ENCODE results near the gene SLC6A19. TPM values are rescaled to one million over a fixed set of nuclear protein-coding genes. Genes with fewer than 3 reads are reported as not detected.

The SLC6A19 gene
- total and polyA plus RNA-seq, 11 donors: not detected

GRCh38 chr5:1177826-1178528 lies 23.4 kb upstream of the SLC6A19 start:
- H3K4me1 ChIP-seq: peaks cover 0 to 11% (median 0%) of the 10 kb centered on the region in 12 donors
- no peak overlapping the region for H3K4me3 ChIP-seq
- peak in 3 of 5 donors; percentile 8 to 50 (median 21) for DNase-seq
- intact Hi-C loops (cut with DNase I): loop anchor here in 1 of 10 donors (10.0 kb wide), 1 partner anchor 477 kb away; no protein-coding TSS in a partner anchor
- no peak overlapping the region for H3K27ac ChIP-seq
- H3K9me3 ChIP-seq: no peaks in the 10 kb centered on the region
- ATAC-seq: no peak
- 83 to 92% (median 87%) methylated on average over 15 to 30 of the region's 30 CpGs for WGBS, 4 donors
- H3K36me3 ChIP-seq: no peaks in the 10 kb centered on the region
- TF ChIP-seq, protein P1, sequence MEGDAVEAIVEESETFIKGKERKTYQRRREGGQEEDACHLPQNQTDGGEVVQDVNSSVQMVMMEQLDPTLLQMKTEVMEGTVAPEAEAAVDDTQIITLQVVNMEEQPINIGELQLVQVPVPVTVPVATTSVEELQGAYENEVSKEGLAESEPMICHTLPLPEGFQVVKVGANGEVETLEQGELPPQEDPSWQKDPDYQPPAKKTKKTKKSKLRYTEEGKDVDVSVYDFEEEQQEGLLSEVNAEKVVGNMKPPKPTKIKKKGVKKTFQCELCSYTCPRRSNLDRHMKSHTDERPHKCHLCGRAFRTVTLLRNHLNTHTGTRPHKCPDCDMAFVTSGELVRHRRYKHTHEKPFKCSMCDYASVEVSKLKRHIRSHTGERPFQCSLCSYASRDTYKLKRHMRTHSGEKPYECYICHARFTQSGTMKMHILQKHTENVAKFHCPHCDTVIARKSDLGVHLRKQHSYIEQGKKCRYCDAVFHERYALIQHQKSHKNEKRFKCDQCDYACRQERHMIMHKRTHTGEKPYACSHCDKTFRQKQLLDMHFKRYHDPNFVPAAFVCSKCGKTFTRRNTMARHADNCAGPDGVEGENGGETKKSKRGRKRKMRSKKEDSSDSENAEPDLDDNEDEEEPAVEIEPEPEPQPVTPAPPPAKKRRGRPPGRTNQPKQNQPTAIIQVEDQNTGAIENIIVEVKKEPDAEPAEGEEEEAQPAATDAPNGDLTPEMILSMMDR (IDR thresholded peaks at IDR 0.05): no peak
- TF ChIP-seq POLR2A (IDR thresholded peaks at IDR 0.05): no peak
- H3K27me3 ChIP-seq: peaks cover 0 to 18% (median 0%) of the 10 kb centered on the region in 9 donors

DNA sequence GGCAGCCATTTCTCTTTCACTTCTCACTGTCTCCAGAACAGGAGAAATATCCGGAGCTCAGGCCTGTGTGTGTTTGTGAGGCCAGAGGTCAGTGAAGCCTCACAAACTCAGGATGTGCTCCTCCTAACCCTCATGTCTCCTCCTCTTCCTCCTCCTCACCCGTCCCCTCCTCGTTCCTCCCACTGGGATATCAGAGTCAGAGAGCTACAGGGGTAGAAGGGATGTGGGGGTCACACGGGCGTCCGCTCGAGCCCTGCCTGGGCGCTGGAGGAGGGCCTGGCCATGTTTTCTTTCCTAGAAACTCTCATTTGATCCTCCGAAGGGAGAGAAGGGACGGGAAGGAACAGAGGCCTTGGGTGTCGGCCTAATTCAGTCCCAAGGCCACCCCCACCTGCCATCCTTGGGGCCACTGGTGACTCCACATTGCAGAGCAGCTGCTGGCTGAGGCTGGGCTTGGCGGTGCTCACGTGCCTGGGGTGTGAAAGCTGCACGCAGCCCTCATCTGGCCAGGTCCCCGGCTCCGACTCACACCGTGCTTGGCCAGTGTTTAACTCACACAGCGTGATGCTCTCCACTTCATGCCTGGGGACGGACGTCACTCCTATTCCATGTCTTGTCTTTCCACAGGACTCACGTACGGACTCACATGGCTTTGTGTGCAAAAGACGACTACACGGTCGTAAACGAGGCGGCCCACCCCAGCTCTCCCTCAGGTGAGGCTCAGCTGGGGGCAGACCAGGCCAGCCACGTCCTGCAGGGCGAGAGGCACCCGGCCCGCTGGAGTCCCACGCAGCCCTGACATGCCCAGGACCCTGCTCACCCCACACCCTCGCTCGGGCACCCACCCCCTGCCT lies 22.6 kb upstream of the SLC6A19 start:
- Histone ChIP-seq H3K27me3 (peaks cover 0 to 19% (median 0%) of the 10 kb centered on the region in 9 donors), H3K4me3 (no peak overlapping the region), H3K27ac (no peak overlapping the region), H3K9me3 (no peaks in the 10 kb centered on the region), H3K36me3 (no peaks in the 10 kb centered on the region), H3K4me1 (peaks cover 0 to 19% (median 0%) of the 10 kb centered on the region in 12 donors)
- WGBS, 4 donors: 65 to 74% (median 70%) methylated on average over 11 to 34 of the region's 34 CpGs; no CpG with 5 or more reads in 1 of the 4 donors
- ATAC-seq (peak in 1 of 4 donors; percentile 44), DNase-seq (peak in 2 of 5 donors; percentile 25 to 37)
- TF ChIP-seq POLR2A (IDR thresholded peaks at IDR 0.05): no peak
- TF ChIP-seq, protein P1 (IDR thresholded peaks at IDR 0.05): no peak
- intact Hi-C loops (cut with DNase I): loop anchor here in 1 of 10 donors (10.0 kb wide), 1 partner anchor 476 kb away; no protein-coding TSS in a partner anchor

GRCh38 chr5:1179383-1179715 lies 22.0 kb upstream of the SLC6A19 start:
- no peak overlapping the region for H3K27ac ChIP-seq
- no peak overlapping the region for H3K4me3 ChIP-seq
- intact Hi-C loops (cut with DNase I): loop anchor here in 1 of 10 donors (10.0 kb wide), 1 partner anchor 475 kb away; no protein-coding TSS in a partner anchor
- H3K36me3 ChIP-seq: no peaks in the 10 kb centered on the region
- ATAC-seq: no peak
- DNase-seq: peak in 2 of 5 donors; percentile 17 to 49
- 83 to 100% (median 90%) methylated on average over 4 to 9 of the region's 9 CpGs; no CpG with 5 or more reads in 1 of the 4 donors for WGBS, 4 donors
- TF ChIP-seq, protein P1 (IDR thresholded peaks at IDR 0.05): no peak
- TF ChIP-seq POLR2A (IDR thresholded peaks at IDR 0.05): no peak
- H3K4me1 ChIP-seq: peaks cover 0 to 17% (median 0%) of the 10 kb centered on the region in 12 donors
- no peaks in the 10 kb centered on the region for H3K9me3 ChIP-seq
- H3K27me3 ChIP-seq: peaks cover 0 to 19% (median 0%) of the 10 kb centered on the region in 9 donors

Measured in heart left ventricle (tissue), 16 donors.